Bronchial smooth muscle cell (primary cell): ENCODE measurements around the gene RFPL3. TPM values are rescaled to one million over a fixed set of nuclear protein-coding genes. Genes with fewer than 3 reads are reported as not detected.

Experiments
- total RNA-seq: library from RNA; depleted of rRNA; stranded (reverse); fragments of >200 nt; gene quantifications from 2 replicates; pipeline ENCODE4 v1.2.1, GENCODE V29; 2014

Gene RFPL3
- not detected in 2 replicates for total RNA-seq

DNA sequence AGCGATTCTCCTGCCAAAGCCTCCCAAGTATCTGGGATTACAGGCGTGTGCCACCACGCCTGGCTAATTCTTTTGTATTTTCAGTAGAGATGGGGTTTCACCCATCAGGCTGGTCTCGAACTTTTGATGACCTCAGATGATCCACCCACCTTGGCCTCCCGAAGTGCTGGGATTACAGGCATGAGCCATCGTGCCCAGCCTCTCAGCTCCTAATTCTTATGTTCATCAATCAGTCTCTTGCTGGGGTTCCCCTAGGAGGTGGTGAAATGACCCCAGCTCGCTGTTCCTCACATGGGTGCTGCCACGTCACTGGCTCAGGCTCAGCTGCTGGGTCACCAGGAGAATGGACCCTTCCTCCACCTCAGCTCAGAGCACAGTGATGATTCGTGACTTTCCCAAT lies at the start of gene RFPL3:
Gene RFPL3, plus strand, starts transcription at position 301 of the 400 bp plus-strand sequence. CDS start 205 bp downstream, outside the sequence.

Other genes starting within 250 kb of the RFPL3 start
- not detected in 2 replicates for gene C22orf42, start 198.6 kb upstream of the RFPL3 start, total RNA-seq
- not detected in 2 replicates for gene RFPL2, start 152.8 kb upstream of the RFPL3 start, total RNA-seq
- not detected in 2 replicates for gene SLC5A4, start 102.5 kb upstream of the RFPL3 start, total RNA-seq
- gene RTCB, start 54.4 kb downstream of the RFPL3 start, total RNA-seq, result 120 and 169 TPM in 2 replicates
- gene BPIFC, start 106.6 kb downstream of the RFPL3 start, total RNA-seq, result not detected in 2 replicates
- 39.9 and 43.5 TPM in 2 replicates for gene FBXO7, start 116.9 kb downstream of the RFPL3 start, total RNA-seq